ENCODE results near the gene ADGRV1. TPM values are rescaled to one million over a fixed set of nuclear protein-coding genes. Genes with fewer than 3 reads are reported as not detected.

ADGRV1 gene
- polyA plus RNA-seq, 4 donors: 10.7 to 13.9 (median 11.3) TPM

- DNase-seq (ENCODE audit: low read depth in 4 of 4, low spot score in 2 of 4): no peak
Observed at GRCh38 chr5:90861843-90862586, 303.4 kb downstream of the ADGRV1 start.

GRCh38 chr5:90865180-90865579 lies 306.6 kb downstream of the ADGRV1 start:
- DNase-seq (ENCODE audit: low read depth in 4 of 4, low spot score in 2 of 4): no peak

GRCh38 chr5:90866333-90866732 lies 307.7 kb downstream of the ADGRV1 start:
- no peak for DNase-seq (ENCODE audit: low read depth in 4 of 4, low spot score in 2 of 4)

- DNase-seq (ENCODE audit: low read depth in 4 of 4, low spot score in 2 of 4): no peak
Observed at GRCh38 chr5:90866915-90867731, 308.5 kb downstream of the ADGRV1 start.

GRCh38 chr5:90868799-90869198 lies 310.2 kb downstream of the ADGRV1 start:
- DNase-seq (ENCODE audit: low read depth in 4 of 4, low spot score in 2 of 4): no peak

- DNase-seq (ENCODE audit: low read depth in 4 of 4, low spot score in 2 of 4): no peak
Observed at GRCh38 chr5:90871391-90871991, 312.9 kb downstream of the ADGRV1 start.

GRCh38 chr5:90873033-90873517 lies 314.5 kb downstream of the ADGRV1 start:
- no peak for DNase-seq (ENCODE audit: low read depth in 4 of 4, low spot score in 2 of 4)

- DNase-seq (ENCODE audit: low read depth in 4 of 4, low spot score in 2 of 4): no peak
Observed at GRCh38 chr5:90874066-90874465, 315.5 kb downstream of the ADGRV1 start.

- no peak for DNase-seq (ENCODE audit: low read depth in 4 of 4, low spot score in 2 of 4)
Observed at GRCh38 chr5:90875456-90875855, 316.9 kb downstream of the ADGRV1 start.

GRCh38 chr5:90876366-90876765 lies 317.8 kb downstream of the ADGRV1 start:
- no peak for DNase-seq (ENCODE audit: low read depth in 4 of 4, low spot score in 2 of 4)

GRCh38 chr5:90877049-90877448 lies 318.5 kb downstream of the ADGRV1 start:
- DNase-seq (ENCODE audit: low read depth in 4 of 4, low spot score in 2 of 4): no peak

GRCh38 chr5:90878081-90878480 lies 319.5 kb downstream of the ADGRV1 start:
- no peak for DNase-seq (ENCODE audit: low read depth in 4 of 4, low spot score in 2 of 4)

GRCh38 chr5:90878549-90879196 lies 320.1 kb downstream of the ADGRV1 start:
- DNase-seq (ENCODE audit: low read depth in 4 of 4, low spot score in 2 of 4): no peak

- no peak for DNase-seq (ENCODE audit: low read depth in 4 of 4, low spot score in 2 of 4)
Observed at GRCh38 chr5:90881626-90882150, 323.1 kb downstream of the ADGRV1 start.

GRCh38 chr5:90882448-90882847 lies 323.9 kb downstream of the ADGRV1 start:
- no peak for DNase-seq (ENCODE audit: low read depth in 4 of 4, low spot score in 2 of 4)

- no peak for DNase-seq (ENCODE audit: low read depth in 4 of 4, low spot score in 2 of 4)
Observed at GRCh38 chr5:90885180-90885868, 326.7 kb downstream of the ADGRV1 start.

- no peak for DNase-seq (ENCODE audit: low read depth in 4 of 4, low spot score in 2 of 4)
Observed at GRCh38 chr5:90886381-90886780, 327.8 kb downstream of the ADGRV1 start.

GRCh38 chr5:90888511-90889324 lies 330.1 kb downstream of the ADGRV1 start:
- no peak for DNase-seq (ENCODE audit: low read depth in 4 of 4, low spot score in 2 of 4)

- no peak for DNase-seq (ENCODE audit: low read depth in 4 of 4, low spot score in 2 of 4)
Observed at GRCh38 chr5:90889325-90889600, 330.7 kb downstream of the ADGRV1 start.

Measured in left renal cortex interstitium (tissue), 4 donors.